Endometrium (tissue), 2 donors: ENCODE data around the gene CEBPG.

Source experiments
- FAIRE-seq: peaks from 2 replicates; lab custom pipeline; 2012; peaks lifted over from hg19 to GRCh38; lab: Jason Lieb, UNC
- donor health status: control.
- donor health status: control.

The CEBPG gene

DNA sequence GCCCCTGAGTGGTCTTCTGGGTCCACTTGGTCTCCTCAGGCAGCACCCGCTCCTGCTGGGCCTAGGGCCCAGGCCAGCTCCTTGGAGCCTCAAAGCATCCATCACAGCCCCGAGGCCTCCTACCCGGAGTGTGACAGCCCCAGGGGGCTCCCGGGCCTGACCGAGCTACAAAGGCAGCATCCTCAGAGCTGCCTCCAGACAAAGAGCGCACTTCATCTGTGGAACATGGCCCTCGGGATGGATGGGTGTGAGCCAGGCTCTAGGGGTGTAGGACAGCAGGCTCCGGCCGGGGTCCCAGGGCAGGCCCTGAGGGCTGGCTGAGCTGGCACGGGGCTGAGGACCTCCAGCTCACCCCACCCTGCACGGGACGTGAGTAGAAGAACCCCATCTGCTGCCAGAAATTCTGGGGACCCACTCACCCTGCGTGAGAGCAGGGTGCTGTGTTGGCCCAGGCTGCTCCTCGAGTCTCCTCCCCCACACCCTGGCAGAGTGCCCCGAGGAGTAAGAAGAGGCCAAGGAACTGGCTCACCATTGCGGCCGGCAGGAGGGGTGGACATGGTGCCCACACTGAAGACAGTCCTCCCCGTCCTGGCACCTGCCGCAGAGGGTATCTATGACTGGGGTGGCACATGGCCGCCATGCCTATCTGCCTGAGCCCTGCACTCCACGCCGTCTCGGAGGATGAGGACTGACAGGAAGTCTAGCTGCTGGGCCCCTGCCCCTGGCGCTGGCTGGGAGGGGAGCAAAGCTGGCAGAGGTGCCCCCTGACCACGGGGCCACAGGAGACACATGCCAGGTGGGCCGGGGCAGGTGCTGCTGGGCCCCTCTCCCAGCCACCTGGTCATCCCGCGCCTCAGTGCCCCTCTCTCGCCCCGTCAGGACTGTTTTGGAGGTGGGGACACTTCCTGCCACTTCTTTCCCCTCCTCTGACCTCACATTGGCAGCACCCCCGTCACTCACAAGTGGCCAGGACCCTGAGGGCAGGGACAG lies 22.3 kb downstream of the CEBPG start:
- no peak for FAIRE-seq

DNA sequence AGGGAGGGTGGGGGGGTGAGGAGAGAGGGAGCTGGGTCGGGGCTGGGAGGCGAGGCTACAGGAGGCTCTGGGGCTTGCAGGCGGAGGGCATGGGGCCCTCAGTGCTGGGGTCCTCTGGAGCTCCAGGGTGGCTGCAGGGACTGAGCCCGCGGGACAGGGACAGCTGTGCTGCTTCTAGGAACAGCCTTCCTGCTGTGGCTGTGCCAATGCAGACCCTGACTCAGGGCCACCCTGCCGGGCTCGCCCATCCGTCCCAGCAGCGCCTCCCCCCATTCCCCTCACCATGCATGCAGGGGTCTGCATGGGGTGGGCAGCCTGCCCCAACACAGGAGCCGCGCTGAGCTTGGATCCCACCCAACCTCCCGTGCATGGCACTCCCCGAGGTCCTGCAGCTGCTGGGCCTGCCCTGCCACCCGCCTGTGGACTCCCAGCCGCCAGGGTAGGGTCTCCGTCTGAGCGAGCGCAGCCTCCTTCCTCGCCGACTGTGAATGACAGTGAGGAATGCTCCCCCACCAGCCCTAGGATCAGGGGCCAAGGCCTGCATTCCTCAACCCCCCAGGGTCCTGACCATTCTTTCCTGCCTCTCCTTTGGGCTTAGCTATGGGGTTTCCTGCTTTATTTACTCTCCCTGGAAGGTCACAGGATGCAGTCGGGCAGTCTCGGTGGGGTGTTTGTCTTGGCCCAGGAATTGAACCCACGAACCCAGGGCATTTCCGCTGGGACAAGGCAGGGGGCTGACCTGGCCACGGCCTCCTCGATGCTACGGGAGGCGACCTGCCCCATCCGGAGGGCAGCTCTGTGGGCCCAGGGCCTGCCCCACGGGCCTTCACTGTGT lies 23.4 kb downstream of the CEBPG start:
- FAIRE-seq, result no peak

GRCh38 chr19:33397536-33398360 lies 24.2 kb downstream of the CEBPG start:
- no peak for FAIRE-seq

DNA sequence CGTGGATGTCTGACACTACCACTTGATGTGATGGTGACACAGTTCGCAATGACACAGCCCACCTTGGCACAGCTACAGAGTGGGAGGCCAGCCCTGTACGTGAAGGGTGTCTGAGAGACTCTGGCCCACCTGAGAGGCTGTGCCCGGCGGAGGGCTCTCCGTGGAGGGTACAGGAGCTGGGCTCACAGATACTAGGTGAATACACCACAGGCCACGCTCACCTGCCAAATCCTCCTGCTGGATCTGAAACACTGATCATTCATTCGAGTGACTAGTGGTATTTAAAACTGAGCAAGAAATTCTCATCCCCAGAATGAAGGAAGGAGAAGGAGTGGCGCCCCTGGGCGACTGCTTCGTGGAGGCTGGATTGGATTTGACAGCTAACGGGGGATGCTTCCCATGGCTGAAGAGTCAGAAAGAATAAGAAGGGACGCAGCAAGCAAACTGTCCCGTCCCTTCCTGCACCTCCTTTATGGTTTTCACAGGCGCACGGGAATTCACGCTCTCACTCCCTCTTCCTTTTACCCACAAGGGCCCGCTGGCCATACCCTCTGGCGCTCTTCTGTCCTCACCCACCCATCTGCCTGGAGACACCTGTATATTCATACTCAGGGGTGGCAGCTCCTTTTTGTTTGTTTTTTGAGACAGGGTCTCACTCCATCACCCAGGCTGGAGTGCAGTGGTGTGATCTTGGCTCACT lies 25.0 kb downstream of the CEBPG start:
- FAIRE-seq, result no peak

DNA sequence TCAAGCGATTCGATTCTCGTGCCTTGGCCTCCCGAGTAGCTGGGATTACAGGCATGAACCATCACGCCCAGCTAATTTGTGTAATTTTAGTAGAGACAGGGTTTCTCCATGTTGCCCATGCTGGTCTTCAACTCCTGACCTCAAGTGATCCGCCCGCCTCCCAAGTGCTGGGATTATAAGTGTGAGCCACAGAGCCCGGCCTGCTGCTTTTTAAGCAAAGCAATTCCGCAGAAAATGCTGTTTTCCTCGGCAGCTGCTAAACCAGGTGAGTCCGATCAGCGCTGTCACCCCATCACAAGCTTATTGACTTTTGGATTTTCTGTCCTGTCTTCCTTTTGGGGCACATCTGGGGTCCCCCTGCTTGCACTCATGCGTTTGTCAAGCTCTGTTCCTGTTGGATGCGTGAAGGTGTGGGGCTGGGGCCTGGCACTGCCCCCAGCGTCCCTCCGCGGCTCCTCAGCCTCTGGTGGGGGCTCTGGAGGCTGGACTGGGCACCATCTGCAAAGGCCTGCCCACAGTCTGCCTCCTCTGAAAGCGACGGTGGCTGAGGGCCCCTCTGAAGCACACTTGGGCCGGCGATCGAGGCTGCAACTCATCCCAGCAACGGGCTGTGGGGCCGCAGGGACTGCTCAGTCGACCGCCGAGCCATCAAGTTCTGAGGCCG lies 25.7 kb downstream of the CEBPG start:
- no peak for FAIRE-seq

- FAIRE-seq, result no peak
Measured at GRCh38 chr19:33399745-33400681, 26.5 kb downstream of the CEBPG start.

DNA sequence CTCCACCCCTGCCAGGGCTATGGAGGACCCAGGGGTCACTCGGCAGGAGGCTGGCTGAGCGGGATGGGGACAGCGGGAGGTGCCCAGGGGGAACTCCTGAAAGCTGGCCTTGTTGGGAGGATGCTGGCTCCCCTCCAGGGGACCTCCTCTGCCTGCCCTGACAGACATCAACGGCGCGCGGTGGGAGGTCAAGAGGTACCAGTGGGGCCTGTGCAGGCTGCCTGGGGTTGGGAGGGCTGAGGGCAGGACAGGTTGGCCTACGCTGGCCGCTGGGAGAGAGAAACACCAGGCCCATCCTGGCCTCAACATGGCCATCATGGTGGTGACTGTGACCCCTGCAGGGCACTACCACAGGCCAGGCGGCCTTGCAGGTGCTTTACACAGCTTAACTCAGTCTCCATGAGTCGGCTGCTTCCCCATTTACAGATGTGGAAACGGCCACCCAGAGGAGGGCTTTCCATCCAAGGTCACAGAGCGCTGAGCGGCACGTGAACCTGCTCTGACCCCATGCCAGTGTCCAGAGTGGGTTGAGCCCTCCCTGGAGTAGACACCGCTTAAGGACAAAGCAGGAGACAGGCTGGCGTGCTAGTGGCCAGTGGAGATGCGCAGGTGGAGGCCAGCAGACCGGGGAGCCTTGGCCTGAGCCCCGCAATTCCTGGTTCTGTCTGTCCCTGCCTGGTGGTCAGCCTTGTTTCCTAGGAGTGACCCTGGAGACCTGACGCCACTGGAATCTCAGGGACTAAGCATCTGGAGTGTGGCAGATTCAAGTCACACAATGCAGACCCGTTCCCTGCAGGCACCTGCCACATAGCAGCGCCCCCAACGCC lies 27.6 kb downstream of the CEBPG start:
- FAIRE-seq, result no peak

DNA sequence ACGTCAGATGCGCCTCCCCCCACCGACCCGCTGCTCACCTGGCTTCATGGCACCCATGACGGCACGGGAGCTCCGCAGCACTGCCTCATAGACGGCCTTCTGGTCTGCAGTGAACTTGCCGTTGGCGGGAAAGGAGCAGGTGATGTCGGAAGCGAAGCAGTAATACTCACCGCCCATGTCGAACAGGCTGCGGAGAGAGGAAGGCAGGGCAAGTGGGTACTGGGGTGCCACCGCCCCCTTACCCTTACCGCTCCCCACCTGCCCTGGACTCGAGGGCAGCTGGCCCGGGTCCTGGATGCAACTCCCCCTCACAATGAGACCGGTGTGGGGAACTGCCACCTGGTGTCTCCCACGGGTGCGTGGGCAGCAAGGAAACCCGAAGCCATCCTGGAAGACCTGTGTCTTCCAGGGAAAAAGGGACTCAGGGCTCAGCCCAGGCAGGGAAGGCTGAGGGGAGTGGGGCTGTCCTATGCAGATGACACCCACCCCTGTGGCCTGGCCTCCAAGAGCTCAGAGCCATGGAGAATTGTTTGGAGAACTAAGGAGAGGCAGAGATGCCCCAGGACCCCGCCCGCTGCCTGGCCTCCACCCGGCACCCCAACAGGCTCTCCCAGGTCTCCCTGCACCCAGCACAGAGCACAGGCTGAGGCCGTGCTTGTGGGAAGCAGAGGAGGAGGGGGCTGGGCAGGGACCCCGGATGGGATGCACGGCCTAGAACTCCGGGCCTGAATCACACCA lies 28.3 kb downstream of the CEBPG start:
- no peak for FAIRE-seq

DNA sequence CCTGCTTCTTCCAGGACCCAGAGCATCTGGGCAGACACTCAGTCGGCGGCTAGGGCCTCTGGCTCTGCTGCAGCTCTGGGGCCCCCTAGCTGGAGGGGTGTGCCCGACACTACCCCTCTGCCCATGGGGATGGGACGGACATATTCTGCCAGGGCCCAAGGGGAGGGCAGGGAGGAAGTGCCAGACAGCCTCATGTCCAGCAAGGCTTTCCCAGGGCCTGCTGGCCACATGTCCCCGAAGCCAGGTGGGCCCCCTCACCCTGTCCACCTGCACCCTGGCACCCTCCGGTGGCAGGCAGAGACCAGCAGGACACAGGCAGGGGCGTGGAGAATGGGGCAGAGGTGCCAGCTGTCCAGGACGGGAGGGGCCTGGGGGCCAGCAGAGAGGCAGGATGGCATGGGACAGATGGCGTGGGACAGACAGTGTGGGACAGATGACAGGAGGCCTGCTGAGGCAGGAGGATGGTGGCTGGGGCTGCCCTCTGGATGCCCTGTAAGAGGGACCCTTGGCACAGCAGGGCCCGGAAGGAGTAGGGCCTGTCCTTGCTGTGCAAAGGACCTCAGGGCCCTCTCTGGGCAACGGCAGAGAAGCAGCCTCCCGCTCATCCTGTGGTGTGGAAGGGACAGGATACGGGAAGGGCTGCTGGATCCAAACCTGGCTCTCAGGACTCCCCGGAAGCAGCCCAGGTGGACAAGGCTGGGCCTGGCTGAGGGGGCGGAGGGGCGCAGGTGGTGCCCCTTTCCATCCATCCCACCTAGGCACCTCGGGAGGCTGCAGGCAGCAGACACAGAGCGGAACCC lies 29.1 kb downstream of the CEBPG start:
- FAIRE-seq, result no peak

DNA sequence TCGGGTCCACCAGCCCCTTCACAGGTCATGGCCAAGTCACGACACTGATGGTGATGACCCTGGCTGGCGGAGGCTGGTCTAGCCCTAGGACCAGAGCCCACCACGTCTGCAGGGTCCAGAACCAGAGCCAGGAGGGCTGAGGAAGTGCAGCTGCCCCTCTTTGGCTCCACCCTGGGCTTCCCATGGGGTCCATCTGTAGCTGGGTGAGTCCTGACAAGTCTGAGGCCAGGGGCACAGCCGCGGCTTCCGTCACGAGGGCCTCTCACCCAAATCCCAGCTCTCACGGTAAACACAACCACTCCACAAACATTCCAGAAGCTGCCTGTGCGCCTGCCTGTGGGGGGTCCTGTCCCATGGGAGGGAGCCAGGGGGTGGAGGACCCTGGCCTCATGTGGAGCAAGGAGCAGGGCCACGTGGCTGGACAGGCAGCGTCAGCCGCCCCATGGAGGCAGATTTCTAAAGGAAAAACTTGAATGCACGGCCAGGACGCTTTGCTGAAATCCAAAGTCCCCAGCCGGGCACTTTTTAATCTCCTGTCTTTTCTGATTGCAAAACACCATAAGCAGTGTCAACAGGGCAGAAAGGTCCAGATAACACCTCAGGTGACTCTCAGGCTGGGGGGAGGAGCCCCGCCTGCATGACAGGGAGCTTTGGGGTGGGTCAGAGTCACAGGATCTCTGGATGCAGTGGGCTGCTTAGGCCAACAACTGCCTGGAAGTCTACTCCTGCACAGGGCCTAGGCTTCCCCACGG lies 29.9 kb downstream of the CEBPG start:
- FAIRE-seq, result no peak

DNA sequence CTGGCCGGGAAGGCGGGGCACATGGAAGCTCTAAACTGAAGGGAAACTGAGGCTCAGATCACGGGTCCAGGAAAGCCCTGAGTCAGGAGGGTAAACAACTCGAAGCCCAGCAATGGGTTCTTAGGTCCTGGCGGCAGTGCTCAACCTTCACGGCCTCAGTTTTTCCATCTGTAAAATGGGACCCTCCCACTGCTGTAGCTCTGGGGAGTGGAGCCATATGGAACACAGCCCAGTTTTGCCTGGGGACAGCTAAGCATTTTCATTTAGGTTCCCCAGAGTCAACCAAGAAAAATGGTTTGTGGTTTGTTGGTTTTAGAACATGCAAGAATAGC lies 30.4 kb downstream of the CEBPG start:
- FAIRE-seq, result no peak

GRCh38 chr19:33404506-33405253 lies 31.2 kb downstream of the CEBPG start:
- no peak for FAIRE-seq

- no peak for FAIRE-seq
Measured at GRCh38 chr19:33405254-33405552, 31.7 kb downstream of the CEBPG start.

GRCh38 chr19:33405553-33406461 lies 32.3 kb downstream of the CEBPG start:
- no peak for FAIRE-seq

DNA sequence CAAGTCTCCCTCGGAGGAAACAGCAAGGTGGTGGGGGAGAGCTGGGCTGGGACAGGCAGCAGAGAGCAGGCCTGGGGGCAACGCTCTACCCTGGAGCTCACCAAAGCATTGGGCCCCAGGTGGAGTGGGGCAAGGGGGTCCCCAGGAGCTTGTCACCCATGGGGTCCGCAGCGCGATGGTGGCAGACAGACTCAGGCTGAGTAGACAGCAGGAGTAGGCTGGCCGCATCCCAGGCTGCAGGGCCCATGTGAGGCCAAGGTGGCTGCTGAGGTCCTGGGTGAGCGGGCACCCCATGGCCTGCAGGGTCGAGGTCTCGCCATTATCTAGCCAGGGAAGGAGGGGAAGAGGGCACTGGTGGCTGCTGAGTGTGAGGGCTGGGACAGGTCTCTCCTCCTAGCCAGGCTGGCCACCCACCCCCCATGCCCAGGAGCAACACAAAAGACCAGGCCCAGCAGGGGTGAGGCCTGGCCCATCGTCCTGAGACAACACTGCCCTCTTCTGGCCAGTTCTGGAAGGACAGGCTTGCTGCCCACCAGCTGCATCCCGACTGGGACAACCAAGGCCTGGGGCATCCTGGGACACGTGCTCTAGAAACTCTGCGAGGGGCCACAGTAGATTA lies 33.1 kb downstream of the CEBPG start:
- no peak for FAIRE-seq
